ENCODE measurements around the gene MGAT4C. TPM values are rescaled to one million over a fixed set of nuclear protein-coding genes. Genes with fewer than 3 reads are reported as not detected.

Gene MGAT4C
- total RNA-seq, 4 donors from 2014 or later = 0.16 TPM; not detected in 3

DNA sequence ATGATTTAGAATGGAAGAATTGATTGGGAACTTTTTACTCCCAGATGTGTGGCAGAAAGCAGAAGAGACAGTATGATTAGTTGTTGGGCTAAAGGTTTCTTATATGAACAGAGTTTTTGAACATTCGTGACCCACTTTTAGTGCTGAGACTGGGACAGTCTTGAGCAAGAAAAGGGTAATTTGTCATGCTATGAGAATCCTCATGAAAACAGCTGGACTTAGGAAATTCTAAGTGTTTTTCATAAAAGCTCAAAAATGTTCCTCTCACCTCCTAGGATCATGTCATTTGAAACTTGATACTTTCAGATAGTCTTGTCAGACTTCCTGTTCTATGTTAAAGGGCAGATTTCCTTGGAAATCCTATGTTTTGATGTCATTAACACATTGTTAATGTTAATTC is 86.1 kb downstream of the MGAT4C start:
- no peak for TF ChIP-seq CTCF (IDR thresholded peaks at IDR 0.05; ENCODE audit: low read depth)

GRCh38 chr12:86158956-86159355 is 97.2 kb downstream of the MGAT4C start:
- no peak for TF ChIP-seq CTCF (IDR thresholded peaks at IDR 0.05; ENCODE audit: low read depth)

DNA sequence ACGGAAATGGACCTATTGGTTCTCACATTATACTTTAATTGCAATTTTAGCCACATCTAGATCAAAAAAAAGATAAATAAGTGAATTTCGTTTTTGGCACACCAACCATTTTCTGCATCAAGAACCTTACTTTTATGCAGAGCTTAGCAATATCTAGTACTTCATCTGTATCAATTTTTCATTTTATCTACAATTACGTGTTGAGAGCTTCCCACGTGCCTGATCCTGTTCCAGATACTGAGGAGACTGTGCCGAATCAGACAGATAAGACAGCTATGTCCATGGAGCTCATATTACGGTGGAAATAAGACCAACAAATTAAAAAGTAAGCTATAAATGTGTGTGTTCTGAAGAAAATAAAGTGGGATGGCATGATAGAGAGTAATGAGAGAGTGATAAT is 101.6 kb downstream of the MGAT4C start:
- TF ChIP-seq CTCF (IDR thresholded peaks at IDR 0.05; ENCODE audit: low read depth) = no peak

DNA sequence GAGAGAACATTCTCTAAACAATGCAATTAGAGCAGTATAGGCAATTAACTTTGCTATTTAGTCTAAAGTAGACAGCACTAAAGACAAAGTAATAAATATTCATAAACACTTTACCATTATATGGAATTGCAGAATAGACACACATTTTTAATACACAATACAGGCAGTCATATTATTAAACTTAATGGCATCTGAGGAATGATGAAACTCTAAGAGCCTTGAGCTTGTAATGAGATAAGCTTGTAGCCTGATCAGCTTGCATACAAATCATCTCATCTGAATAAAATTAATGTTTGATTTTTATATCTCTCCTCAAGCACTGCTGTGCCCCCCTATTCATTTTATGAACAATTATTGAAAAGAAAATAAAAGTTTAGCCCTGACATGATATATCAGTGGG is 107.6 kb downstream of the MGAT4C start:
- no peak for TF ChIP-seq CTCF (IDR thresholded peaks at IDR 0.05; ENCODE audit: low read depth)

GRCh38 chr12:86148071-86148470 is 108.1 kb downstream of the MGAT4C start:
- no peak for TF ChIP-seq CTCF (IDR thresholded peaks at IDR 0.05; ENCODE audit: low read depth)

GRCh38 chr12:86145156-86145555 is 111.0 kb downstream of the MGAT4C start:
- no peak for TF ChIP-seq CTCF (IDR thresholded peaks at IDR 0.05; ENCODE audit: low read depth)

DNA sequence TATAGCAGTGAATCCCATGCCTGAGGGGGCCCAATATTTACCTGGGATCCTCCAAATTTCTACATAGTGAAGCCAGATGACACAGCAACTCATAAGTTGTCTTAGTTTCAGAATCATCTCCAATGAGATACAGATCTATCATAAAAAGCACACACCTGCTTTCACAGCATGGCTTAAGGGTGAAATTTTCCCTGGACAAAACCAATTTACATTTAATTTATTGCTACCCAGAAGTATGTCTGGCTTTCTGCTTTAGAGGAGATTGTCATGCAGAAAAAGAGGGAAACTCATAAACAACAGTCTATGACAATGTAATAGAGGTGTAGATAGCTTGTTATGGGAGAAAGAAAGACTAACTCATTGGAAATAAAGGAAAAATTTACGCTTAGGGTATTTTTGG is 113.0 kb downstream of the MGAT4C start:
- no peak for TF ChIP-seq CTCF (IDR thresholded peaks at IDR 0.05; ENCODE audit: low read depth)
